GM10248 (cell line): ENCODE measurements around the gene EFCAB11.

Source experiments
- CTCF ChIA-PET: fragments of 300-600 bp; sonication (Branson Sonifier 250); formaldehyde crosslinking; extraction: SDS; loops from one replicate; lab custom pipeline; 2021; ENCODE audit warnings: antibody characterized with exemption; lab: Yijun Ruan, JAX
- POLR2A ChIA-PET: fragments of 350-650 bp; sonication (Branson Sonifier 250); formaldehyde crosslinking; extraction: SDS; loops from one replicate; lab custom pipeline; 2020; ENCODE audit warnings: antibody characterized with exemption; lab: Yijun Ruan, JAX
- DNase-seq: peaks from one replicate; pipeline ENCODE4 v3.0.0; 2012; ENCODE audit errors: extremely low spot score
- CTCF ChIP-seq: IDR thresholded peaks from 2 replicates; pipeline ENCODE4 v1.5.1; 2012; ENCODE audit warnings: mild to moderate bottlenecking, low read depth; ENCODE audit errors: extremely low read depth, missing control alignments, control extremely low read depth

EFCAB11 gene

DNA sequence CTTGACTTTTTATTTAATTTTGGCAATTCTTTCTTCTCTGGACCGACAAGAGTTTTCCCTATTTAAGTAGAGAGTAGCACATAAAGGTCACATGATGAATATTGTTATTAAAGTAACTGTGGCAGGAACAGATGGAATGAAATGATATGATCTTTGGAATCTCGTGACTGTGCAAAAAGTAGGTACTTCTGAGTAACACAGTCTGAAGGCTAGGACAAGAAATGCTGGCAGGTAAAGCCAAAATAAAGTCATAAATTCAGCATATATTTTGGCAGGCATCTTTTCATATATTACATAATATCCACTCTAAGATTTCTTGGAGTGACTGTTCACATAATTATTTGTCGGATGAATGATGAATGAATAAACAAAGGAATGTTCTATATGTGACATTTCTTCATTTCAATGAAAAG, 121.4 kb downstream of the EFCAB11 start:
- POLR2A ChIA-PET, result no interaction called here
- TF ChIP-seq CTCF, result no peak
- no peak for DNase-seq
- CTCF ChIA-PET, result interaction anchor here (1.3 kb wide), 1 partner anchor 11 kb away, joined by 3 read pairs; no protein-coding TSS in a partner anchor

- ChIA-PET CTCF (interaction anchor here (0.8 kb wide), 1 partner anchor 50 kb away, joined by 3 read pairs; no protein-coding TSS in a partner anchor), POLR2A (no interaction called here)
- DNase-seq, result no peak
- no peak for TF ChIP-seq CTCF
These were observed 125.9 kb downstream of the EFCAB11 start for GRCh38 chr14:89828471-89829165.

- TF ChIP-seq CTCF, result no peak
- ChIA-PET CTCF (interaction anchor here (1.2 kb wide), 1 partner anchor 18 kb away, joined by 3 read pairs; no protein-coding TSS in a partner anchor), POLR2A (interaction anchor here (0.5 kb wide), 1 partner anchor 257 kb away, joined by 4 read pairs; no protein-coding TSS in a partner anchor)
- DNase-seq, result no peak
These were observed 127.3 kb downstream of the EFCAB11 start for GRCh38 chr14:89827265-89827664.

DNA sequence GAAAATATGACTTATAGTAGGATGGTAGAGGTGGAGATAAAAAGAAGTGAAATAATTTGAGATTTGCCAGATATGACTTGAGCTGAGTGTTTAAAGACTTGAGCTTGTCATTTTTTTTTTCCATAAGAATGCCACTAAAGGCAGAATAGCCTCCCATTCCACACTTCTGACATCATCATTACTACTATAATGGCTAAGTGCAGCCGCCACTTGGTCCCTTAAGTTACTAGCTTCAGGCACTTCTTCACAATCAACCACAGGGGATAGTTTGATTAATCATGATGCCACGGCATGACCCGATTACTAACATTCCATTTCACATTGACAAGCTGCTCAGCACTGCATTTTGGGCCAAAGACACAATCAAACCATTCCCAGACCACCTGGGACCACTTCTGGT, 127.9 kb downstream of the EFCAB11 start:
- ChIA-PET CTCF (interaction anchor here (1.2 kb wide), 1 partner anchor 18 kb away, joined by 3 read pairs; no protein-coding TSS in a partner anchor), POLR2A (interaction anchor here (0.5 kb wide), 1 partner anchor 256 kb away, joined by 4 read pairs; no protein-coding TSS in a partner anchor)
- no peak for TF ChIP-seq CTCF
- no peak for DNase-seq

DNA sequence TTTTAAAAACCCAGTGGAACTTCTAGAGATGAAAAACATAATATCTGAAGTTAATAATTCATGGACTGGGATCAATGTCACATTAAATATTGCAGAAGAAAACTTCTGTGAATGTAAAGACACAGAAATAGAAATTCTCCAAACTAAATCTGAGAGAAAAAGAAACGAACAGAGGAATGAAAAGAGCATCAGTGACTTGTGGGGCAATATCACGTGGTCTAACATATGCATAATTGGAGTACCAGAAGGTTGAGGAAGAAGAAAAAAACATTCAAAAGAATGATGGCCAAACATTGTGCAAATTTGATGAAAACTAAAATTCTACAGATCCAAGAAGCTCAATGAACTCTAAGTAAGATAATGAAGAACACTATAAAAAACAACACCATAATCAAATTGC, 130.8 kb downstream of the EFCAB11 start:
- no peak for TF ChIP-seq CTCF
- DNase-seq, result no peak
- CTCF ChIA-PET, result interaction anchor here (0.8 kb wide), 1 partner anchor 126 kb away, joined by 3 read pairs; no protein-coding TSS in a partner anchor
- POLR2A ChIA-PET, result no interaction called here

DNA sequence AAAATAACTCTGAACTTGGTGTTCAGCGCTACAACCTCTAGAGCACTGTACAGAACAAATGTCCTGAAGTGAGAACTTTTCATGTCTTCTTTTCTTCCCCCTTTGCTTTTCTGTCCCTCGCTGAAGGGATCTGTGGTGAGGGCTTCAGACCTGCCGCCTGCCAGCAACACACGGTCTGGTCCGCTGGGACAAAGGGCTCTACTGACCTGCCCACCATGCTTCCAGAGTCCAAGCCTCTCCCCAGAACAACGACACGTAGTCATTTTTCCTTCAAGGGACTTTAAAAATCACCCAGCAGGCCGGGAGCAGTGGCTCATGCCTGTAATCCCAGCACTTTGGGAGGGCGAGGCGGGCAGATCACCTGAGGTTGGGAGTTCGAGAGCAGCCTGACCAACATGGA, 140.4 kb downstream of the EFCAB11 start:
- no peak for DNase-seq
- ChIA-PET CTCF (no interaction called here), POLR2A (no interaction called here)
- TF ChIP-seq CTCF, result no peak
